Daoy (cell line): ENCODE results near the gene MCAT. TPM values are rescaled to one million over a fixed set of nuclear protein-coding genes. Genes with fewer than 3 reads are reported as not detected.
A peak's percentile ranks its signal among the peaks of the same experiment; 100 is the strongest.

Experiments used
- DNase-seq: peaks from one replicate; pipeline ENCODE4 v3.0.0-alpha.2; 2015; ENCODE audit warnings: low read depth
- total RNA-seq: library from RNA; depleted of rRNA; stranded (reverse); fragments of >200 nt; shearing (Covaris generic); gene quantifications from 2 replicates; pipeline ENCODE4 v1.2.3, GENCODE V29; 2014; rRNA removed

Gene MCAT
- 20.2 and 30.6 TPM in 2 replicates for total RNA-seq

GRCh38 chr22:43142880-43143562 lies at the start of gene MCAT:
TSS of gene MCAT (minus strand) at chr22:43143398. CDS start at chr22:43143348, 50 bp downstream.
- DNase-seq: peak; percentile 87

GRCh38 chr22:43191831-43192230 lies 48.6 kb upstream of the MCAT start:
- no peak for DNase-seq

GRCh38 chr22:43188829-43189545 lies 45.8 kb upstream of the MCAT start:
- DNase-seq: no peak

- peak; percentile 97 for DNase-seq
Observed at GRCh38 chr22:43187171-43188099, 44.2 kb upstream of the MCAT start.

GRCh38 chr22:43186272-43187170 lies 43.3 kb upstream of the MCAT start, which contains the start of gene TTLL12:
TSS of gene TTLL12 (minus strand) at chr22:43187134. CDS start at chr22:43187069, 65 bp downstream.
- peak; percentile 77 for DNase-seq

- DNase-seq: peak; percentile 39
Observed at GRCh38 chr22:43185860-43186261, 42.7 kb upstream of the MCAT start.

GRCh38 chr22:43183496-43184277 lies 40.5 kb upstream of the MCAT start:
- DNase-seq: peak; percentile 64

GRCh38 chr22:43182726-43183125 lies 39.5 kb upstream of the MCAT start:
- no peak for DNase-seq

GRCh38 chr22:43182118-43182517 lies 38.9 kb upstream of the MCAT start:
- no peak for DNase-seq

- no peak for DNase-seq
Observed at GRCh38 chr22:43181321-43182076, 38.3 kb upstream of the MCAT start.

GRCh38 chr22:43180670-43181069 lies 37.5 kb upstream of the MCAT start:
- no peak for DNase-seq

GRCh38 chr22:43179911-43180195 lies 36.7 kb upstream of the MCAT start:
- no peak for DNase-seq

- no peak for DNase-seq
Observed at GRCh38 chr22:43179146-43179910, 36.1 kb upstream of the MCAT start.

- DNase-seq: no peak
Observed at GRCh38 chr22:43177479-43177878, 34.3 kb upstream of the MCAT start.

- no peak for DNase-seq
Observed at GRCh38 chr22:43176090-43176489, 32.9 kb upstream of the MCAT start.

GRCh38 chr22:43174941-43175531 lies 31.8 kb upstream of the MCAT start:
- no peak for DNase-seq

- no peak for DNase-seq
Observed at GRCh38 chr22:43173976-43174720, 30.9 kb upstream of the MCAT start.

GRCh38 chr22:43173566-43173965 lies 30.4 kb upstream of the MCAT start:
- DNase-seq: no peak
